GM18505 (cell line): ENCODE measurements around the gene CRP.
"Not testable (repeated sequence)": the region's sequence is repeated elsewhere in the genome, so short reads cannot be mapped to it uniquely, and the experiment has no call there.

Source experiments
- ATAC-seq: cut with Tn5 transposase; IDR thresholded peaks from one replicate; pipeline ENCODE4 v1.9.1; 2021; ENCODE audit not compliant: unreplicated experiment
- POLR2A ChIP-seq: IDR thresholded peaks from 4 replicates; pipeline ENCODE4 v1.6.1; 2011; ENCODE audit warnings: borderline replicate concordance; ENCODE audit not compliant: insufficient read depth, insufficient read length; ENCODE audit errors: extremely low read depth

The CRP gene, protein sequence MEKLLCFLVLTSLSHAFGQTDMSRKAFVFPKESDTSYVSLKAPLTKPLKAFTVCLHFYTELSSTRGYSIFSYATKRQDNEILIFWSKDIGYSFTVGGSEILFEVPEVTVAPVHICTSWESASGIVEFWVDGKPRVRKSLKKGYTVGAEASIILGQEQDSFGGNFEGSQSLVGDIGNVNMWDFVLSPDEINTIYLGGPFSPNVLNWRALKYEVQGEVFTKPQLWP

DNA sequence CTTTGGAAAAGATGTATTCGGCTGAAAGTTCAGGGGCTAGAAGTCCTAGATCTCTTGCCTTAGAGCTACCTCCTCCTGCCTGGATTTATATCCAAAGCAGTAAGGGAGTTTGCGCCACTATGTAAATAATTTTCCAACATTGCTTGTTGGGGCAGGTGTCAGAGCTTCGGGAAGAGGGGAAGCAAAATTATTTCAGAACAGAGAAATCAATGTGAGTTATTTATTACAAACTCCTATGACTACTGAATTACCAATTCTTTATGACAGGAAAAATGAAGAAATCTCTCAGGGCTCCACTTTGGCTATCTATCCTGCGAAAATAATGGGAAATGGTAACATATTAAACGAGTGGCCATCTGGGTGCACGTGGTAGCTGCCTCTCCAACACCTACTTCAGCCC, at the start of gene CRP:
Gene CRP (minus strand): TSS at position 61 of the 400 bp plus-strand sequence. CDS start 104 bp downstream, outside the sequence.
- no peak for TF ChIP-seq POLR2A
- no peak for ATAC-seq

DNA sequence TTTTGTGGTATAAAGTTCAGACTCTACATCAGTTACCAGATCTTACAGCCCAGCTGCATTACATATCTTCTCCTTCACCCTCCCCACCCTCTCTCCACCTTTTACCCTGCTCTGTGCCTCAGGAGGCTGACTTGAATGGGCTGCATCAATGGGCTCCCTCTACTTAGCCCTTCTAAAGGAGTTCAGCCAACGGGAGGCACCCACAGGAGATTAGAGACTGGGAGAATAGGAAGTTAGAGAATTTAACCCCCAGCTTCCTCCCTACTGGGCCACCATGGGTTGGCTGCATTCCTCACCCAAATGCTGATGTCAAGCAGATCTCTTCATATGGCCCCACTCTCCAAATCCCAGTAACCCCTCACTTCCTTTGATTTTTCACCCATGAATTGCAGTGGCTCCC, 49.3 kb upstream of the CRP start:
- no peak for TF ChIP-seq POLR2A
- ATAC-seq: no peak

DNA sequence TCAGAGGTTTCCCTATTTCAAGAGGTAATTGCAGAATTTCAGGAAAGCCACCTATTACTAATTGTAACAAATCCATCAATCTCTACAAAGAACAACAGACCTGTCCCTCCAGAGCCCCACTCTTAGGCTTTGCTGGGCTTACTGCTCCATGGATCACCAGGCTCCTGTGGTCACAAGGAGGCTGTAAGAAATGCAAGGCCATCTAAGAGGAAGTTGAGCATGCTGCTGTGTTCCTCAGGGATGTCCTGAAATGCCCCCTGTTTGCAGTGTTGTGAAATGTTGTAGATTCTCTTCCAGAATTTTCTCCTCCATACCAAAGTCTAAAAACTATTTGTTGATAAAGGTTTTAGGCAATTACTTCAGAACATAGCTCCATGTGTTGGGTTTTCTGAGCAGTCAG, 42.0 kb upstream of the CRP start:
- no peak for TF ChIP-seq POLR2A
- ATAC-seq: no peak

DNA sequence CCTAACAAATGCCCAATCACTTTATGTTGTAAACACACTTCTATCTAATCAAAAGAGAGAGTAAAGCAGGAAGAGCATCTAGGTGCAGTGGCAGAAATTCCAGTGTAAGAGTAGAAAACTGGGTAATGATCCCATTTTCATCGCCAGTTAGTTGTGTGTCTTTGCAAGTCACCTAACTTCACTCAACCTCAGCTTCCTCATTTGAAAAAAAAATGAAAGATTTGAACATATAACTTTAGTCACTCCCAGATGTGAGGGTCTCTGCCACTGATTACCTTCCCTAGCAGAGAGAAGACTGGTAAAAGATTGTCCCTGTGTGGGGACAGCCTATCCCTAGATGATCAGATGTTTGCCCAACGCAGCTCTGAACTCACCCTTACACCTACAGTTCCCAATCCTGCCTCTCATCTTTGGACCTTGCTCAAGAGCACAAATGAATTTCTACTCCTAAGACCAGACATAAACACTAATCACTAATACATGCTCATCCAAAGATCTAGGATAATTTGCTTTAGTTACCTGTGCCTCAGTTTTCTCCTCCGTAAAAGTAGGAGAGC, 41.1 kb upstream of the CRP start:
- no peak for ATAC-seq

DNA sequence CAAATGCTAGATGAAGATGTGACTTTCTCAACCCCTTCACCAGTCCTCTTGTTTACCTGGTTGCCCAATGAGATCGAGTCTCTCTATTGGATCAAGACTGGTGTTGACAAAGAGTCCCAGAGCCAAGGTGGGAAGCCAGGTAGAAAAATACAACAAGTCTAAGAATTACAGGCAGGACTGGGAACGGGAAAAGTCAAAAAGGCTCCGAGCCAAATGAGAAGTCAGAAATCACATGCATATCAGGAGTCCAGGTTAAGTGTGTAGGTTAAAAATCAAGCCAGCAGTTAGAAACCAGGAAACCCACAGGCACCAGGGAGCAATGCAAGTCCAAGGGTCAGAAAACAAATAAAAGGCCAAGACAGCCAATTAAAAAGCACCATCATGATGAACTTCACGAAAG, 39.0 kb upstream of the CRP start:
- TF ChIP-seq POLR2A: no peak
- no peak for ATAC-seq

More for the DNA sequence above, 41.1 kb upstream of the CRP start:
- no peak for TF ChIP-seq POLR2A

DNA sequence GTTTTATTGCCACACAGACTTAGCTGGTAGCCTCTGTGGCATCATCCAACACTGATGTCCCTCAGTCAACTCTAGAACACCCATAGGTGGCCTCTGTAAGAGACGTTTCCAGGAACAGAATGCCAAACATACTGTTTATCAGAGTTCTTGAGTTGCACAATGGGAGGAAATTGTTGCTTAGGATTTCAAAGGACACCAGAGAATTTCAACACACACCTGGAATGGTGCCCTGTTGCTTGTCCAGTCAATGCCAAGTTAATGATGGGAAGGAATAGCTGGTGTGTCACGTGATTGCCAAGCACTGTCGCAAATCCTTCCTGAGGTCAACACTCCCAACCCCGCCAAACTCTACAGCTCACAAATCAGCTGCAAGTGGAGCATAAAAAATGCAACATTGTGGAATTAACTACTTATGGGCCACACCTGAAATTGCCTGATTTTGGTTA, 37.8 kb upstream of the CRP start:
- ATAC-seq: no peak

DNA sequence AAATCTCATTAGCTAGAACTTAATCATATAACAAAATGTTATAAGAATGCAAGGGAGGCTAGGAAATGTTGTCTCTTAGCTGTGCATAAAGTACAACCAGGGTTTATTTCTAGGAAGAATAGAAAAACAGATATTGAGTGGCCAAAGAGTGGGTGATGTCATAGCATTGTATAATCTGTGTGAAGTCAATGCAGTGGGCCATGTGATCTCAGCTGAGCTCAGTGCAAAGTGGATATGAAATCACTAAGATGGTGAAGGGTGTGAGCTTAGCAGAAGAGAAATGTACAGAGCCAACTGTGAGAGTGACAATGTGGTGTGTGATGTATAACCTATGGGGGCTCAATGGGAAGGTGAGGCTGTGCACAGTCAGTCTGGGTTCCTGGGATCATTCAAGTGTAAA, 36.6 kb upstream of the CRP start:
- no peak for ATAC-seq
- TF ChIP-seq POLR2A: no peak

More for the DNA sequence above, 37.8 kb upstream of the CRP start:
- no peak for TF ChIP-seq POLR2A

DNA sequence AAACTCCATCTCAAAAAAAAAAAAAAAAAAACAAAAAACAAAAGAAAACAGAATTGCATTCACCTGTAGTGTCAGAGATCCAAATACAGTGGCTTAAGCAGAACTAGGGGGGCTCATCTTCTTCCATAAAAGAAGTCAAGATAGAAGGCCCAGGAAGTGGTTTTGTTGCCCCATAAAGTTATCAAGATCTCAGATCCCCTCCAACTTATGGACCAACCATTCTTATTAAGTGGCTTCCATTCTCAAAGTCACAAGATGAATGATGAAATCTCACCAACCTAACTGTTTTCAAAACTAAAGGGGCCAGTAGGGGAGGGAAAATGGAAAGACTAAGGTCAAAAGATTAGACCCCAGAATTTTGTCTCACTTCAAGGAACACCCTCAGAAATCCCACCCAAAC, 36.2 kb upstream of the CRP start:
- TF ChIP-seq POLR2A: no peak

DNA sequence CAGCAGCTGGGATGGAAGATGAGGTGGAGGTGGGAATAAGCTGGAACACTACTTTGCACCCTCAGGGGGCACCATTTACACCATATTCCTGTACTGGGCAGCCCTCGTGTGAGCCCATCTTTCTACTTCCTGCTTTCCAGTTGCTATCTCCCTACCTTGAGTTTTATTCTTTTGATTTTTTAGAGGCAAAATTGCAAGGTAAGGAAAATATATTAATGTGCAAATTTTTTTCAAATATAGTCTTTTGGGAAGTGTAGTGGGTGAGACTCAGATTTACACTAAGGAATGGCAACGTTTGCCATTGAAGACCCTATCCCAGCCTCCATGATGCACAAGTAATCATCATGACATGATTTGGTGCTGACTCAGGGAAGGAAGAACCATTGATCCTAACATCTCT, 35.2 kb upstream of the CRP start:
- ATAC-seq: no peak
- TF ChIP-seq POLR2A: no peak

More for the DNA sequence above, 36.2 kb upstream of the CRP start:
- ATAC-seq: no peak

DNA sequence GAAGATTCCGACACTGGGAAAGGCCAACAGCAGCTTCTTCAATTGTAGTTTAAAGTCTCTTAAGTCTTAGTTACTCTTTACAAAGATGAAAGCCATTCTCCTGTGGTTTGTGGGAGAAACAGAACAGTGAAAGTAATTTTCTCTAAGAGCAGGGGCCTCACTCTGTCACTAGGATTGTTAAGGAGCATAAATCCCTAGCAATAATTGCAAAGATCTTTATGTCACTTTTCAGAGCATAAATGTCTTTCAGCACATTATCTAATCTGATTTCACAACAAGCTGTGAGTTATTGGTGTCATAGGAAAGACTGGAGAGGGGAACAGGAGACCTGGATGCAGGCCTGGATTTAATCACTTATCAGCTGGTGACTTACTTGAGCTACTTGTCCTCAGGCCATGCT, 34.0 kb upstream of the CRP start:
- TF ChIP-seq POLR2A: no peak
- ATAC-seq: no peak

DNA sequence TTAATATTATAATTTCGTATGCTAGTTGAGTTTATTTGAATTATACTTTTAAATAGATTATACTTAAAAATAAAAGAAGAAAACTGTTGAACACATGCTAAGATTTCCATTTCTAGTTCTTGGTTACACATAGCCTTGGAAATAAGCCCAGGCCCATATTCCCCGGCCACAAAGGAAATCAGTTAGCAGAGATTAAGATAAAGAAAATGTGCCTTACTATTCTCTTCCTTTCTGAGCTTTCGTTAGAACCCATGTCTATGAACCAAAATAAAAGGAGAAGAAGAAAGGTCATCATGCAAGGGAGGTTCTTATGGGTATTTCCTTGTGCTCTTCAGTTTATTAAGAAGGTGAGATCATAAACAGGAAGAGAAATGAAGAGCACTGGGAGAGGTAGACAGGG, 32.3 kb upstream of the CRP start:
- ATAC-seq: no peak
- TF ChIP-seq POLR2A: no peak

DNA sequence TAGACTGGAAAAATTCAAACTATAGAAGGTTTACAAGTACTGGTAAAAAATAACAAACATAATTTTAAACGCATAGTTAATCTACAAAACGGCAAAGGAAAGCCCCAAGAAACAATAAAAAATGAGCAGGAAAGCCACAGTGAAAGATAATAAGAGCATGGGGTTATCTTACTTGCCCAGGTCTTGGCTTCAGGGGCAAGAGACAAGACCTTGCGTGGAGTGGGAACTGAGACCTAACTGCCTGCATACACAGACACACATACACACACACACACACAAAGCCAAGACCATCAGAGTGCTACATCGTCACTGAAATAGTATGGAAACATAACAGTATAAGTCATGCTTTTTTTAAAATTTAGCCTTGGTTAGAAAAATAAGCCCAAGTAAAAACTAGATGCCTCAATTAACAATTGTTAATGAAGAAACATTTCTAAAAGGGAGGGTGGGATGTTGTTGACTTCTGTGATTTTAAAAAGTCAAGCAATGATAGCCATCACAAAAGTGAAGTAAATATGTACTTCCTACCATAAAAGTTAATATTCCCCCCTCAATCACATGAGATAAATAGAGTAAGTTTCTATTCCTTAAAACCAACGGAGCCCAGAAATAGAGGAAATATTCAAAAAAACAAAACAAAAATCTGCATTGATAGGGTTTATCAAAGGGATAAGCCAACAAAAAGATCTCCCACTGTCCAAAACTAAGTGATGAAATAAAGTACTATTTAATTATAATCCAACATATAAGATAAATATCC, 29.4 kb upstream of the CRP start:
- no peak for ATAC-seq
- TF ChIP-seq POLR2A: no peak

DNA sequence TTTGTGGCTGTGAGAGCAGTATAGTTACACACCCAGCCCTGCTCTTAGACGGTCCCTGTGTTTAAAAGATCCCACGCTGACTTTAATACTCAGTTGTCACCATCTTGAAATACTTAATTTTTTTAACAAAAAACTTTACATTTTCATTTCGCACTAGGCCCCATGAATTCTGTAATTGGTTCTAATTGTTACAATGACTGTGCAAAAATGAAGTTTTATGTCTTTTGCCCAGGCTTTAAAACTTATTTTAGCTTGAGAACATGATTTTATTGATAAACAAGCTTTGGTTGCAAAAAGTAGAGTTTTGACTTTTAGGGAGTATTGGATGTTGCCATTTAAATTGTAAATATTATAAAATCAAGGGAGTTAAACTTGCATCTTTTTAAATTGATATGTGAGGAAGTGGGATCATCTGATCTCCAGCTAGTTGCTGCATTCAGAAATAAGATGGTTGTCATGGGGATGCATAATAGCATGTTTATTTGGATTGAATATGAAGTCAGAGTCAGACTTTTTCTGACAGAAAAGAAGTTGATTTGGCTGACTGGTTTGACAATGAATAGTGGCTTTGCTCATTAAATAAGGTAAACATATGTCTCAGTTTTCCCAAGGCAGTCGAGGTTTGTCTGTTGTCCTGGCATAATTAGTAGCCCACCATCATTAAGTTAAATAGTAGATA, 23.0 kb upstream of the CRP start:
- no peak for TF ChIP-seq POLR2A
- no peak for ATAC-seq

DNA sequence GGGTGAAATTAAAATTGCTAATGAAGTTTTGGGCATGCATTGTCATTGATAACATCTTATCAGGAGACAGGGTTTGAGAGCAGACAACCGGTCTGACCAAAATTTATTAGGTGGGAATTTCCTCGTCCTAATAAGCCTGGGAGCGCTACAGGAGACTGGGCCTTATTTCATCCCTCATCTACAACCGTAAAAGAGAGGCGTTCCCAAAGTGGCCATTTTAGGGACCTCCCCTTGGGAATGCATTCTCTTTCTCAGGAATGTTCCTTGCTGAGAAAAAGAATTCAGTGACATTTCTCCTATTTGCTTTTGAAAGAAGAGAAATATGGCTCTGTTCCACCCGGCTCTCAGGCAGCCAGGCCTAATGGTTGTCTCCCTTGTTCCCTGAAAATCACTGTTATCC, 8.8 kb upstream of the CRP start:
- not testable (repeated sequence) for ATAC-seq
